ENCODE measurements around the gene EXT2. TPM values are rescaled to one million over a fixed set of nuclear protein-coding genes. Genes with fewer than 3 reads are reported as not detected.

The EXT2 gene
- total RNA-seq, 4 donors from 2014 or later: 52.6 to 116 (median 81.3) TPM

GRCh38 chr11:44279483-44279882 is 184.0 kb downstream of the EXT2 start:
- Histone ChIP-seq H3K27me3 (no peaks in the 10 kb centered on the region), H3K4me1 (no peaks in the 10 kb centered on the region), H3K4me3 (no peak overlapping the region), H3K9me3 (no peaks in the 10 kb centered on the region), H3K27ac (no peak overlapping the region), H3K36me3 (no peaks in the 10 kb centered on the region)
- intact Hi-C loops (cut with DNase I; ENCODE audit: low total_unique reads): no loop called here
- TF ChIP-seq CTCF (IDR thresholded peaks at IDR 0.05) (no peak), POLR2A (IDR thresholded peaks at IDR 0.05) (no peak)
- DNase-seq: no peak

GRCh38 chr11:44280257-44280656 is 184.8 kb downstream of the EXT2 start:
- H3K9me3 ChIP-seq: no peaks in the 10 kb centered on the region
- H3K27ac ChIP-seq: no peak overlapping the region
- no peaks in the 10 kb centered on the region for H3K27me3 ChIP-seq
- H3K4me3 ChIP-seq: no peak overlapping the region
- intact Hi-C loops (cut with DNase I; ENCODE audit: low total_unique reads): no loop called here
- no peaks in the 10 kb centered on the region for H3K36me3 ChIP-seq
- TF ChIP-seq POLR2A (IDR thresholded peaks at IDR 0.05) (no peak), CTCF (IDR thresholded peaks at IDR 0.05) (no peak)
- H3K4me1 ChIP-seq: no peaks in the 10 kb centered on the region
- no peak for DNase-seq

GRCh38 chr11:44281151-44281550 is 185.7 kb downstream of the EXT2 start:
- Histone ChIP-seq H3K9me3 (no peaks in the 10 kb centered on the region), H3K27ac (no peak overlapping the region), H3K36me3 (no peaks in the 10 kb centered on the region), H3K4me1 (no peaks in the 10 kb centered on the region), H3K27me3 (no peaks in the 10 kb centered on the region), H3K4me3 (no peak overlapping the region)
- TF ChIP-seq CTCF (IDR thresholded peaks at IDR 0.05) (no peak), POLR2A (IDR thresholded peaks at IDR 0.05) (no peak)
- intact Hi-C loops (cut with DNase I; ENCODE audit: low total_unique reads): no loop called here
- DNase-seq: no peak

- intact Hi-C loops (cut with DNase I; ENCODE audit: low total_unique reads): no loop called here
- no peaks in the 10 kb centered on the region for H3K27me3 ChIP-seq
- no peaks in the 10 kb centered on the region for H3K36me3 ChIP-seq
- H3K27ac ChIP-seq: no peak overlapping the region
- TF ChIP-seq CTCF (IDR thresholded peaks at IDR 0.05) (no peak), POLR2A (IDR thresholded peaks at IDR 0.05) (no peak)
- H3K9me3 ChIP-seq: no peaks in the 10 kb centered on the region
- no peak for DNase-seq
- no peaks in the 10 kb centered on the region for H3K4me1 ChIP-seq
- H3K4me3 ChIP-seq: no peak overlapping the region
These were observed 187.1 kb downstream of the EXT2 start for GRCh38 chr11:44282620-44283019.

GRCh38 chr11:44285756-44286155 is 190.3 kb downstream of the EXT2 start:
- no peak for DNase-seq
- Histone ChIP-seq H3K9me3 (no peaks in the 10 kb centered on the region), H3K4me3 (no peak overlapping the region), H3K36me3 (no peaks in the 10 kb centered on the region), H3K27me3 (no peaks in the 10 kb centered on the region), H3K4me1 (no peaks in the 10 kb centered on the region), H3K27ac (no peak overlapping the region)
- TF ChIP-seq POLR2A (IDR thresholded peaks at IDR 0.05) (no peak), CTCF (IDR thresholded peaks at IDR 0.05) (no peak)
- intact Hi-C loops (cut with DNase I; ENCODE audit: low total_unique reads): loop anchor here (2.0 kb wide), 1 partner anchor 253 kb away; no protein-coding TSS in a partner anchor
